22Rv1 (cell line): Measurements from ENCODE around the gene STOML1.

Experiments
- H3K27ac ChIP-seq: fragments of 450-650 bp; 2 replicates; pipeline ENCODE4 v1.5.1; 2017
- CTCF ChIP-seq: fragments of 450-650 bp; IDR thresholded peaks from 2 replicates; pipeline ENCODE4 v1.5.1; 2017; ENCODE audit warnings: mild to moderate bottlenecking
- ZFX ChIP-seq: fragments of 450-650 bp; IDR thresholded peaks from 2 replicates; pipeline ENCODE4 v1.6.1; 2017; ENCODE audit warnings: antibody characterized with exemption, borderline replicate concordance

Gene STOML1

GRCh38 chr15:73930371-73930770, 61.7 kb downstream of the STOML1 start:
- H3K27ac ChIP-seq: no peak overlapping the region
- TF ChIP-seq ZFX (no peak), CTCF (no peak)

GRCh38 chr15:73928971-73929627, 63.0 kb downstream of the STOML1 start:
- TF ChIP-seq ZFX (no peak), CTCF (no peak)
- no peak overlapping the region for H3K27ac ChIP-seq
